22Rv1 (cell line): ENCODE measurements around the gene FOXO3.

ENCODE experiments used
- CTCF ChIP-seq: fragments of 450-650 bp; IDR thresholded peaks from 2 replicates; pipeline ENCODE4 v1.5.1; 2017; ENCODE audit warnings: mild to moderate bottlenecking
- ZFX ChIP-seq: fragments of 450-650 bp; IDR thresholded peaks from 2 replicates; pipeline ENCODE4 v1.6.1; 2017; ENCODE audit warnings: antibody characterized with exemption, borderline replicate concordance

- TF ChIP-seq CTCF (no peak), ZFX (no peak)
These were observed 60.4 kb downstream of the FOXO3 start for GRCh38 chr6:108621117-108621516.
